OCI-LY1 (cell line): Measurements from ENCODE around the gene GPX3.

Experiments
- H2AFZ ChIP-seq: fragments of 200-600 bp; sonication (generic), shearing (Covaris generic); 2 replicates; pipeline ENCODE4 v1.6.0; 2014; ENCODE audit warnings: antibody characterized with exemption, mild to moderate bottlenecking, low read length
- H3F3A ChIP-seq: fragments of 200-600 bp; sonication (generic), shearing (Covaris generic); 2 replicates; pipeline ENCODE4 v1.6.0; 2014; ENCODE audit warnings: mild to moderate bottlenecking, antibody characterized with exemption, low read length, moderate library complexity; ENCODE audit not compliant: insufficient read depth
- H3K27ac ChIP-seq: fragments of 200-600 bp; sonication (generic); 2 replicates; pipeline ENCODE4 v1.5.1; 2014; ENCODE audit warnings: low read length, mixed run types, mild to moderate bottlenecking, low read depth; ENCODE audit not compliant: poor library complexity, severe bottlenecking
- H3K27me3 ChIP-seq: fragments of 200-600 bp; sonication (generic); 2 replicates; pipeline ENCODE4 v1.6.0; 2014; ENCODE audit warnings: antibody characterized with exemption, mild to moderate bottlenecking, low read length, moderate library complexity; ENCODE audit not compliant: insufficient read depth
- H3K36me3 ChIP-seq: fragments of 200-600 bp; sonication (generic); 2 replicates; pipeline ENCODE4 v1.6.1; 2014; ENCODE audit warnings: mild to moderate bottlenecking, antibody characterized with exemption, low read length, moderate library complexity, mixed read lengths; ENCODE audit not compliant: insufficient read depth
- H3K4me1 ChIP-seq: fragments of 200-600 bp; sonication (generic); 2 replicates; pipeline ENCODE4 v1.5.1; 2014; ENCODE audit warnings: mild to moderate bottlenecking, low read length, moderate library complexity; ENCODE audit not compliant: insufficient read depth, severe bottlenecking
- H3K4me2 ChIP-seq: fragments of 200-600 bp; sonication (generic), shearing (Covaris generic); 2 replicates; pipeline ENCODE4 v1.6.1; 2014; ENCODE audit warnings: low read length
- H3K4me3 ChIP-seq: fragments of 200-600 bp; sonication (generic); 2 replicates; pipeline ENCODE4 v1.5.1; 2014; ENCODE audit warnings: low read length, low read depth, mild to moderate bottlenecking, mixed read lengths; ENCODE audit not compliant: poor library complexity, severe bottlenecking
- H3K79me2 ChIP-seq: fragments of 200-600 bp; shearing (Covaris generic); 2 replicates; pipeline ENCODE4 v1.6.1; 2016; ENCODE audit warnings: mixed run types, low read length, mixed read lengths; ENCODE audit not compliant: insufficient read depth
- H3K9ac ChIP-seq: fragments of 200-600 bp; sonication (generic), shearing (Covaris generic); 2 replicates; pipeline ENCODE4 v1.6.1; 2014; ENCODE audit warnings: mild to moderate bottlenecking, low read length, mixed read lengths
- H3K9me2 ChIP-seq: fragments of 200-600 bp; sonication (generic), shearing (Covaris generic); 2 replicates; pipeline ENCODE4 v1.6.1; 2014; ENCODE audit warnings: low read depth, mild to moderate bottlenecking, low read length, mixed read lengths
- H3K9me3 ChIP-seq: fragments of 200-600 bp; shearing (Covaris generic); 2 replicates; pipeline ENCODE4 v1.6.1; 2014; ENCODE audit warnings: low read length, mixed read lengths
- H4K20me1 ChIP-seq: fragments of 200-600 bp; sonication (generic), shearing (Covaris generic); 2 replicates; pipeline ENCODE4 v1.6.0; 2016; ENCODE audit warnings: mild to moderate bottlenecking, low read length; ENCODE audit not compliant: insufficient read depth
- EZH2 ChIP-seq: fragments of 200-600 bp; sonication (generic), shearing (Covaris generic); IDR thresholded peaks from 2 replicates; pipeline ENCODE4 v1.8.0; 2017; ENCODE audit warnings: borderline replicate concordance, mixed run types, mild to moderate bottlenecking, antibody characterized with exemption, low read length, moderate library complexity, mixed read lengths
- TF ChIP-seq, protein P1 (sequence below): fragments of 200-600 bp; sonication (generic), shearing (Covaris generic); IDR thresholded peaks from 2 replicates; pipeline ENCODE4 v1.5.1; 2017; ENCODE audit warnings: mild to moderate bottlenecking, antibody characterized with exemption, low read length, moderate library complexity, mixed read lengths

Gene GPX3

DNA sequence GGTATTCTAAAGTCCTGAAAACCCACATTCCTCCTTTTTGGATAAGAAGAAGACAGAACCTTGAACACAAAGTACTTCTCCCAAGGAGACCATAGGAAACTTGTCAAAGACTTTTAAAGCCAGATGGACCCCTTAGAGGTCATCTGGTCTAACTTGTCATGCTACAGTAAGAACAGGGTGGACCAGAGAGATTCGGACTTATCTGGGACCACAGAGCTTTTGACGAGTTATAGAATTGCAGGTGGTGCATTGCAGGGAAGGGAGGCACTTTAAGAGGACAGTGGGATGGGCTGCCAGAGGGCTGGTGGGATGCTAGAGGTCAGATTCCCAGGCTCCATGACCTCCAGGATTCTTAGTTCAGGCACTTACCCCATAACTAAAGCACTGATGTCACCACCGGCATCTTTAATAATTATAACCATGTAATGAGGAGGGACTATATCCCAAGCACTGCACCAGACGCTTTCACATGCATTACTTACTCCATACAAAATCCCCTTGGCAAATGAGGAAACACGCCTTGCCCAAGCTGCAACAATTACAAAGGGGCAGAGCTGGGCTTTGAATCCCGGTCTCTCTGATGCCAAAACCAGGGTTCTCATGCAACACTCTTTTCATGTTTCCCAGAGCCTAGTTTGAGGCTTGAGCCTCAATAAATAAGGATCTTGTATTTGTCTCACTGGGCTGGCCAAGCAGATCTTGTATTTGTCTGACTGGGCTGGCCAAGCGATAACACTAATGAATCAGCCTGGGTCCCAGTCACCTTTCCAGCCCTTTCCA is 12.8 kb upstream of the GPX3 start:
- H3K9me2 ChIP-seq, result no peaks in the 10 kb centered on the region
- no peak overlapping the region for H3K4me3 ChIP-seq
- no peaks in the 10 kb centered on the region for H3K79me2 ChIP-seq
- H3K4me2 ChIP-seq, result no peak overlapping the region
- no peaks in the 10 kb centered on the region for H3K9me3 ChIP-seq
- no peak overlapping the region for H3K27ac ChIP-seq
- no peaks in the 10 kb centered on the region for H4K20me1 ChIP-seq
- no peak overlapping the region for H3K9ac ChIP-seq
- H3K27me3 ChIP-seq, result 0 out of 2 replicates have a peak, but pooled peaks cover 3% of the 10 kb centered on the region
- H3F3A ChIP-seq, result no peaks in the 10 kb centered on the region
- H3K36me3 ChIP-seq, result no peaks in the 10 kb centered on the region
- H2AFZ ChIP-seq, result no peak overlapping the region
- TF ChIP-seq EZH2, result no peak
- TF ChIP-seq, protein P1, sequence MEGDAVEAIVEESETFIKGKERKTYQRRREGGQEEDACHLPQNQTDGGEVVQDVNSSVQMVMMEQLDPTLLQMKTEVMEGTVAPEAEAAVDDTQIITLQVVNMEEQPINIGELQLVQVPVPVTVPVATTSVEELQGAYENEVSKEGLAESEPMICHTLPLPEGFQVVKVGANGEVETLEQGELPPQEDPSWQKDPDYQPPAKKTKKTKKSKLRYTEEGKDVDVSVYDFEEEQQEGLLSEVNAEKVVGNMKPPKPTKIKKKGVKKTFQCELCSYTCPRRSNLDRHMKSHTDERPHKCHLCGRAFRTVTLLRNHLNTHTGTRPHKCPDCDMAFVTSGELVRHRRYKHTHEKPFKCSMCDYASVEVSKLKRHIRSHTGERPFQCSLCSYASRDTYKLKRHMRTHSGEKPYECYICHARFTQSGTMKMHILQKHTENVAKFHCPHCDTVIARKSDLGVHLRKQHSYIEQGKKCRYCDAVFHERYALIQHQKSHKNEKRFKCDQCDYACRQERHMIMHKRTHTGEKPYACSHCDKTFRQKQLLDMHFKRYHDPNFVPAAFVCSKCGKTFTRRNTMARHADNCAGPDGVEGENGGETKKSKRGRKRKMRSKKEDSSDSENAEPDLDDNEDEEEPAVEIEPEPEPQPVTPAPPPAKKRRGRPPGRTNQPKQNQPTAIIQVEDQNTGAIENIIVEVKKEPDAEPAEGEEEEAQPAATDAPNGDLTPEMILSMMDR, result no peak
- no peaks in the 10 kb centered on the region for H3K4me1 ChIP-seq

DNA sequence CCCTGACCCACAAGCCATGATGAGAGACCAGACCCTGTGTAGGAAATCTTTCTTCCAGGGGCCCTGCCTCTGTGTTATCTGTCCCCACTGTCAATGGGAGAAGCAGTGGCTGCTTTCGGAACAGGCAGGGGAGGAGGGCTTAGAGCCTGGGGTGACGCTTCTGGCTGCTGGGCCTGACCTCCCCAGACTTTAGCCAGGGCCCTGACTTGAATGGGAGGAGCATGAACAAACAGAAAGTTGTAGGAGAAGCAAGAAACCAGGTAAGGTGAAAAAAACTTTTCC is 12.2 kb upstream of the GPX3 start:
- no peak for TF ChIP-seq EZH2
- TF ChIP-seq, protein P1, result no peak
- no peaks in the 10 kb centered on the region for H3K79me2 ChIP-seq
- no peaks in the 10 kb centered on the region for H3K9me2 ChIP-seq
- H3K4me1 ChIP-seq, result no peaks in the 10 kb centered on the region
- no peak overlapping the region for H3K4me2 ChIP-seq
- H3F3A ChIP-seq, result no peaks in the 10 kb centered on the region
- no peak overlapping the region for H3K9ac ChIP-seq
- 0 out of 2 replicates have a peak, but pooled peaks cover 3% of the 10 kb centered on the region for H3K27me3 ChIP-seq
- H3K36me3 ChIP-seq, result no peaks in the 10 kb centered on the region
- H3K27ac ChIP-seq, result no peak overlapping the region
- H3K4me3 ChIP-seq, result no peak overlapping the region
- H4K20me1 ChIP-seq, result no peaks in the 10 kb centered on the region
- no peaks in the 10 kb centered on the region for H3K9me3 ChIP-seq
- no peak overlapping the region for H2AFZ ChIP-seq

DNA sequence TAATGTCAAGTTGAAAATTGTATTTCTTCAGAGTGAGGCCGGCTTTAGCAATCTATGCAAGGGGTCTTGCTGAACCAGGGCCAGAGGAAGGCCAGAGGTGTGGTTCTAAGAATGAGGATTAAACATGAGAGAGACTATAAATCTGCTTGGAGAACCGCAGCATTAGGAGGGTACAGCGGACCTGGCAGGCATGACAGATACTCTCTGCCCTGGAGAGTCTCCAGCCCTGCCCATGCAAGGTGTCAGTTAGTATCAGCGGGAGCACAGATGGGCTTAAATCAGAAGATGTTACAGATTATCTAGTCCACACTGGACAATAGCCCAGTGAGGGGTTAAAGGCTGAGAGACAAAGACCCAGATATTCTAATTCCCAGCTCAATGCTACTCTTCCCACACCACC is 11.5 kb upstream of the GPX3 start:
- no peaks in the 10 kb centered on the region for H4K20me1 ChIP-seq
- H3K9me2 ChIP-seq, result no peaks in the 10 kb centered on the region
- H3K9me3 ChIP-seq, result no peaks in the 10 kb centered on the region
- H3K4me1 ChIP-seq, result no peaks in the 10 kb centered on the region
- no peak overlapping the region for H3K4me2 ChIP-seq
- H2AFZ ChIP-seq, result no peak overlapping the region
- H3F3A ChIP-seq, result no peaks in the 10 kb centered on the region
- H3K4me3 ChIP-seq, result no peak overlapping the region
- H3K27me3 ChIP-seq, result 0 out of 2 replicates have a peak, but pooled peaks cover 3% of the 10 kb centered on the region
- no peaks in the 10 kb centered on the region for H3K36me3 ChIP-seq
- H3K27ac ChIP-seq, result no peak overlapping the region
- H3K9ac ChIP-seq, result no peak overlapping the region
- no peaks in the 10 kb centered on the region for H3K79me2 ChIP-seq
- TF ChIP-seq, protein P1, result no peak
- TF ChIP-seq EZH2, result no peak
